Naive thymus-derived CD8-positive, alpha-beta T cell (primary cell): ENCODE data around the gene CATSPERE. TPM values are rescaled to one million over a fixed set of nuclear protein-coding genes. Genes with fewer than 3 reads are reported as not detected.

Experiments
- ATAC-seq, 2 donors: fragments of 150-1000 bp; cut with Tn5 transposase in 1 of 2; sonication (Bioruptor Pico), chemical (Tn5 transposase) in 1 of 2; 1 replicate in 1 of 2; 2 replicates in 1 of 2; pipeline ENCODE4 v1.10.0; 2021; ENCODE audit warnings: mild to moderate bottlenecking in 2 of 2, moderate library complexity in 2 of 2
- POLR2A ChIA-PET: fragments of 350-600 bp; sonication (Branson Sonifier 250); formaldehyde crosslinking; loops from one replicate; lab custom pipeline; 2021; ENCODE audit warnings: antibody characterized with exemption; lab: Charles Lee
- DNase-seq, 10 donors: peaks; one replicate each; pipeline versions ENCODE4 v3.0.0 to v3.0.0-alpha.2; 2020 to 2022
- H3K27ac Mint-ChIP-seq, 10 donors: one replicate each; pipeline ENCODE4 v1.8.0; 2020 to 2022; ENCODE audit warnings: mild to moderate bottlenecking in 10 of 10, mixed read lengths in 10 of 10, moderate library complexity in 4 of 10, inconsistent platforms in 1 of 10
- H3K27me3 Mint-ChIP-seq, 5 donors: one replicate each; pipeline ENCODE4 v1.8.0; 2021 to 2022; ENCODE audit warnings: mixed read lengths in 5 of 5
- H3K36me3 Mint-ChIP-seq, 3 donors: one replicate each; pipeline ENCODE4 v1.8.0; 2020 to 2022; ENCODE audit warnings: mixed read lengths in 3 of 3, mild to moderate bottlenecking in 2 of 3, inconsistent platforms in 1 of 3
- H3K4me1 Mint-ChIP-seq, 4 donors: one replicate each; pipeline ENCODE4 v1.8.0; 2021 to 2022; ENCODE audit warnings: mixed read lengths in 4 of 4
- H3K4me3 Mint-ChIP-seq, 10 donors: one replicate each; pipeline ENCODE4 v1.8.0; 2020 to 2022; ENCODE audit warnings: mild to moderate bottlenecking in 10 of 10, mixed read lengths in 10 of 10, moderate library complexity in 6 of 10, inconsistent platforms in 1 of 10
- H3K9me3 Mint-ChIP-seq, 9 donors: one replicate each; pipeline ENCODE4 v1.8.0; 2020 to 2022; ENCODE audit warnings: mixed read lengths in 9 of 9, mild to moderate bottlenecking in 3 of 9, inconsistent platforms in 1 of 9, moderate library complexity in 1 of 9
- polyA plus RNA-seq, 3 donors: library from polyadenylated mRNA; unstranded; fragments of 300-500 nt; fragmentation: Illumina TruSeq; gene quantifications; one replicate each; pipeline ENCODE4 v1.2.3, GENCODE V29; 2021
- total RNA-seq, 8 experiments: library from RNA in 2 of 8; stranded (reverse) in 2 of 8; gene quantifications; one replicate each; pipeline ENCODE4 v1.2.3 and lab custom pipeline; 2021 to 2026

CATSPERE gene, protein sequence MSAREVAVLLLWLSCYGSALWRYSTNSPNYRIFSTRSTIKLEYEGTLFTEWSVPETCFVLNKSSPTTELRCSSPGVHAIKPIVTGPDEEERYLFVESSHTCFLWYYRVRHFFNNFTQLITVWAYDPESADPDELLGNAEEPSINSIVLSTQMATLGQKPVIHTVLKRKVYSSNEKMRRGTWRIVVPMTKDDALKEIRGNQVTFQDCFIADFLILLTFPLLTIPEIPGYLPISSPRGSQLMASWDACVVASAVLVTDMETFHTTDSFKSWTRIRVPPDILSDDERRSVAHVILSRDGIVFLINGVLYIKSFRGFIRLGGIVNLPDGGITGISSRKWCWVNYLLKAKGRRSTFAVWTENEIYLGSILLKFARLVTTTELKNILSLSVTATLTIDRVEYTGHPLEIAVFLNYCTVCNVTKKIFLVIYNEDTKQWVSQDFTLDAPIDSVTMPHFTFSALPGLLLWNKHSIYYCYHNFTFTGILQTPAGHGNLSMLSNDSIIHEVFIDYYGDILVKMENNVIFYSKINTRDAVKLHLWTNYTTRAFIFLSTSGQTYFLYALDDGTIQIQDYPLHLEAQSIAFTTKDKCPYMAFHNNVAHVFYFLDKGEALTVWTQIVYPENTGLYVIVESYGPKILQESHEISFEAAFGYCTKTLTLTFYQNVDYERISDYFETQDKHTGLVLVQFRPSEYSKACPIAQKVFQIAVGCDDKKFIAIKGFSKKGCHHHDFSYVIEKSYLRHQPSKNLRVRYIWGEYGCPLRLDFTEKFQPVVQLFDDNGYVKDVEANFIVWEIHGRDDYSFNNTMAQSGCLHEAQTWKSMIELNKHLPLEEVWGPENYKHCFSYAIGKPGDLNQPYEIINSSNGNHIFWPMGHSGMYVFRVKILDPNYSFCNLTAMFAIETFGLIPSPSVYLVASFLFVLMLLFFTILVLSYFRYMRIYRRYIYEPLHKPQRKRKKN
- 1 to 10 TPM; 2.4 to 2.7 TPM for total RNA-seq
- polyA plus RNA-seq, result 1 to 10 TPM in 1 of 3 donors, under 1 TPM in 2; 0.22 to 1.2 (median 0.61) TPM
- total RNA-seq (lab: John Stamatoyannopoulos, UW), result 0.71 to 6.3 (median 2.6) reads per million in 6 experiments

DNA sequence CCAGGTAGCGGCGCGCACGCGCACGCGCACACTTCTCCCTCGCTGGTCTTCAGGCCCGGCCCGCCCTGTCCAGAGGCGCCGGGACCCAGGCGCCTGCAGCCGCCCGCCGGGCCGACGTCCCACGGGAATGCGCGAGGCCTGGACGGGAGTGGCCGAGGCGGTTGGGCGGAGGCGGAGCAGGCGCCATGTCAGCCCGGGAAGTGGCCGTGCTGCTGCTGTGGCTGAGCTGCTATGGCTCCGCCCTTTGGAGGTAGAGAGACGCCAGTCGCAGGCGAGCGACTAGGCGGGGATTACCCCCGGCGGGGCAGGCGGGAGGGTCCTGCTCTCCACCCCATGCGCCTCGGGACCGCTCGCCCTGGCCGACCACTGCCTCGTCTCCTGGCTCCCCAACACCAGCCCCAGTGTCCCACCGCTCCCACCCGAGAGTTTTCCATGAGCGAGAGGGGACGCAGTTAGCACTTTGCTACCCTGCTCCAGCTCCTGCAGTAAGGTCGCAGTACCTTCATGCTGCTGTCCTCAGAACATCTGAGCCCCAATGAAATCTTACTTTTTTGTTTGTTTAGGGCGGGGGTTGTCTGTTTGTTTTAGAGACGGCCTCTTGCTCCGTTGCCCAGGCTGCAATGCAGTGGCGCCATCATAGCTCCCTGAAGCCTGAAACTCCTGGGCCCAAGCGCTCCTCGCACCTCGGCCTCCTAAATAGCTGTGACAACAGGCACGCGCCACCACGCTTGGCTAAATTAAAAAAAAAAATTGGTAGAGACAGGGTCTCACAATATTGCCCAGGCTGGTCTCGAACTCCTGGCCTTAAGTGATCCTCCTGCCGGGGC lies at the start of gene CATSPERE:
Gene CATSPERE, plus strand, starts transcription at position 29 of the 827 bp plus-strand sequence. Its CDS starts 157 bp downstream, at position 186.
- DNase-seq (peak; percentile 61 to 86 (median 74)), ATAC-seq (peak; percentile 98 to 99)
- Mint-ChIP-seq H3K27me3 (no peaks in the 10 kb centered on the region), H3K9me3 (peaks cover 0 to 4% (median 0%) of the 10 kb centered on the region in 9 donors), H3K36me3 (peaks cover 0 to 4% (median 2%) of the 10 kb centered on the region in 3 donors), H3K4me3 (peak within 1 kb of the TSS; percentile 72 to 93 (median 88)), H3K27ac (peak within 1 kb of the TSS; percentile 83 to 97 (median 94)), H3K4me1 (peaks cover 5 to 17% (median 15%) of the 10 kb centered on the region in 4 donors)
- POLR2A ChIA-PET, result interaction anchor here (1.0 to 2.4 kb wide), 11 partner anchors 9 to 1206 kb away, joined by 3 to 29 read pairs (median 5); partner anchors contain the start of genes ADSS2, CEP170 and SDCCAG8

DNA sequence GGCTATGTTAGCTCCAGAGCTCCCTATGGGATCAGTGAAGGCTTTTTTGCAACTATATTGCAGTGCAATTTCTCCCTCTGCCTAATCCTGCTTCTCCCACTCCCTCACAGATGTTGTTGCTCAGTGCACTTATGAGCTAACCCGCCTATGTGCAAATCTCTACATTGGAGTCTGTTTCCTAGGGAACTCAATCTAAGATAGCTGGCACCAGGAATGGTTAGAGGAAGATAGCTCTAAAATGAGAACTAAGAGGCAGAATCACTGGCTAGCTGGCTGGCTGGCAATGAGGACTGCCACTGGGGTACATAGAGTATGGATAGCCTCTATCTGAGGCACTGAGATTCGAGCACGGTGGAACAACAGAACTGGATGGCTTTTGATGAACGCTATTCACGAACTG lies 48.9 kb upstream of the CATSPERE start:
- Mint-ChIP-seq H3K27ac (peak overlapping the region in 3 of 10 donors; percentile 22 to 51 (median 45)), H3K4me3 (no peak overlapping the region), H3K9me3 (no peaks in the 10 kb centered on the region), H3K27me3 (no peaks in the 10 kb centered on the region), H3K4me1 (peaks cover 0 to 7% (median 2%) of the 10 kb centered on the region in 4 donors), H3K36me3 (peaks cover 47 to 98% (median 90%) of the 10 kb centered on the region in 3 donors)
- no peak for ATAC-seq
- no peak for DNase-seq
- POLR2A ChIA-PET, result no interaction called here

DNA sequence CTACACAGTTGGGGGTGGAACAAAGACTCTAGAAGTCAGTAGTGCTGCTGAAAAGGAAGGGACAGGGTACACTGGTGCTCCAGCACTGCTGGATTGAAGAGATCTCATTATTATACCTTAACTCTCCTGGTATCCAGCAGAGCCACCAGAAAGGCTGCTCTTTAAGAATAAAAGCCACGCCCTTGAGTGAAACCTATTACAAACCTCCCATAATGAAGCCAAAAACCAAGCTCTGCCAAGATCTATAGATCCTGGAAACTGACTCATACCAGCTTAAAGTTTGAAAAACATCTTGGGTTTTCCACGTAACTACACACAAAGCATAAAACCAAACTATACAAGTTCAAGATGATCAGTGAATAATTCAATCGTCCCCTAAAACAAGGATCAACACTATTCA lies 47.3 kb upstream of the CATSPERE start:
- POLR2A ChIA-PET, result no interaction called here
- ATAC-seq (no peak), DNase-seq (no peak)
- Mint-ChIP-seq H3K4me3 (no peak overlapping the region), H3K27ac (peak overlapping the region in 1 of 10 donors; percentile 69), H3K36me3 (peaks cover 38 to 97% (median 87%) of the 10 kb centered on the region in 3 donors), H3K9me3 (no peaks in the 10 kb centered on the region), H3K27me3 (no peaks in the 10 kb centered on the region), H3K4me1 (peaks cover 0 to 4% (median 2%) of the 10 kb centered on the region in 4 donors)

DNA sequence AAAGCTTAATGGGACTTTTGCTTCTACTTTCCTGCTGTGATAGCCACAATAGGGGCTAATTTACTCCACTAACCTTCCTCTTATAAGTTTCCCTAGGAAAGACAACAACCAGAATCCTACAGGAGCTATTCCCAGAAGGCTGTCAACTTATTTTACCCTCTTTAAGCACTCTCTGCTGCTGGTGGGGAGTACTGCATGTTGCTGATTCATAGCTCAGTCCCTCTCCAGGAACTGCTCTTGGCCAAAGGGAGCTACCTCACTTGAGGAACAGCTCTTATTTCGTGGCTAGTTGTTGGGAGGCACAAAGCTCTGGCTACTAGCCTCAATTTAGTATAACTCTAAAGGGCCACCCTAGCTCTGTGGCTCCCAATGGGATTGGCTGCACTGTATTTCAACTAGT lies 46.5 kb upstream of the CATSPERE start:
- H3K27ac Mint-ChIP-seq, result no peak overlapping the region
- no peaks in the 10 kb centered on the region for H3K9me3 Mint-ChIP-seq
- peaks cover 0 to 4% (median 2%) of the 10 kb centered on the region in 4 donors for H3K4me1 Mint-ChIP-seq
- DNase-seq (no peak), ATAC-seq (no peak)
- H3K36me3 Mint-ChIP-seq, result peaks cover 32 to 97% (median 84%) of the 10 kb centered on the region in 3 donors
- H3K27me3 Mint-ChIP-seq, result no peaks in the 10 kb centered on the region
- H3K4me3 Mint-ChIP-seq, result no peak overlapping the region
- POLR2A ChIA-PET, result no interaction called here

DNA sequence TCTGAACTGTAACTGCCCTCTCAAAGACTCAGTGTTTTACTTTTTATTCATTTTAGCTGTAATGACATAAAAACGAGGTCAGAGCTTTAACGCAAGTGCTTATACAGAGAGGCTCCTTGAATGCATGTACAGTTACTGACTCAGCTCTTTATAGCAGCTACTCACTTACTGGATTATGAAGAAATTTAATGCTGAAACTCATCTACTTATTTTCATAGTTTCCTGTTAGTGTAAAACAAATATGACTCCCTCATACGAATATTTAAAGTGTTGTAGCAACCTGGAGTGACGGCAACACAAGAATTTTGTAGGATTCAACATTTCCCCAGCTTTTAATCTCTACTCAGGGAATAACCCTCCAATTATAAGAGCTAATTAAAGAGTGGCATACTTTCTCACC lies 42.0 kb upstream of the CATSPERE start:
- Mint-ChIP-seq H3K27ac (no peak overlapping the region), H3K27me3 (no peaks in the 10 kb centered on the region), H3K4me1 (peaks cover 0 to 2% (median 0%) of the 10 kb centered on the region in 4 donors), H3K9me3 (no peaks in the 10 kb centered on the region), H3K36me3 (peaks cover 22 to 88% (median 58%) of the 10 kb centered on the region in 3 donors), H3K4me3 (no peak overlapping the region)
- ATAC-seq, result no peak
- no peak for DNase-seq
- POLR2A ChIA-PET, result no interaction called here

DNA sequence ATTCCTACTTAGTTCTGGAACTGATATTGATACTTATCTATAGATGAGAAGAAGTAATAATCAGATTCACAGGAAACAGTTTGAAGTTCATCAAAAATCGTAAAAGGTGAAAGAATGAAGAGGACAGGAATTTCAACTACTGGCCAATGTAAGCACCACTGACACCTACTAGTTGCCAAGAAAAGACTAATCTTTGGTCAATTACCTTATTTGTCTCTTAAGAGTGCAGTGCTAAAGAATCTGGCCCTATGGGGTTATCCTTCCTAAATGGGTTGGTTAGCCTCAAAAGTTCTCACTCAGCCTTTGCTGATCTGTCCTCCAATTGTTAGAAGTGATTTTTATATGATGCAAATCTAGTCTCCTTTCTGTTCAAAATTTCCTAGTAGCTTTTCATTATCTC lies 38.9 kb upstream of the CATSPERE start:
- no peak overlapping the region for H3K4me3 Mint-ChIP-seq
- H3K9me3 Mint-ChIP-seq, result no peaks in the 10 kb centered on the region
- H3K27me3 Mint-ChIP-seq, result no peaks in the 10 kb centered on the region
- ATAC-seq, result no peak
- peaks cover 4 to 74% (median 38%) of the 10 kb centered on the region in 3 donors for H3K36me3 Mint-ChIP-seq
- POLR2A ChIA-PET, result no interaction called here
- no peak overlapping the region for H3K27ac Mint-ChIP-seq
- H3K4me1 Mint-ChIP-seq, result peaks cover 4 to 16% (median 6%) of the 10 kb centered on the region in 4 donors
- no peak for DNase-seq

DNA sequence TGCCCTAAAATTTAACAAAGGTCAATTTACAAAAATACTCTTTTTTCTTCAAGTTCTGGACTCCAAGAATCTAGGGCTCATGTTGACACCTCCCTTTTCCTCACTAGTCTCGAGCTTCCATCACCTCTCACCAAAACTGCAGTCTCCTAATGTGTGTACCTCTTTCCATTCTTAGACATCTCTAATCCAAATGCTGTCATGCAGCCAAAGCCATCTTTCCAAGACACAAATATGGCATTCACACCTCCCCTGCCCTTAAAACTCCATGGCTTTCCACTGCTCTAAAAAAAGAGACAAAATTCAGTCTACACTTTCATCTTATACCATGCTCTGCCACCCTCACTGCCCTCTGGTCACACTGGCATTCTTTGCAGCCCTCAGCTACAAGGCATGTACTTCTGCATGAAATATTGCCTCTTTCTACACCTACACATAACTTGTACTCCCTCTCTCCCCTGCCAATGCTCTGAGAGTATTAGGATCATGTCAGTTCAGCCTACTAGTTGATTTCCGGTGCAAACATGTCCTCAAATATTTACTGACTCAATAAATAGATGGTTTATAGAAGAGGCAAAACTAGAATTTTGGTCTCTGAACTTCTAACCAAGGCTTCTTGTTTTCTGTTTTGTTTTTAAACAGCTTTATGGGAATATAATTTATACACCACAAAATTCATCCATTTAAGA lies 36.3 kb upstream of the CATSPERE start:
- no peaks in the 10 kb centered on the region for H3K9me3 Mint-ChIP-seq
- H3K36me3 Mint-ChIP-seq, result peaks cover 0 to 63% (median 22%) of the 10 kb centered on the region in 3 donors
- H3K27me3 Mint-ChIP-seq, result no peaks in the 10 kb centered on the region
- no peak for DNase-seq
- no peak overlapping the region for H3K4me3 Mint-ChIP-seq
- POLR2A ChIA-PET, result no interaction called here
- peaks cover 6 to 23% (median 15%) of the 10 kb centered on the region in 4 donors for H3K4me1 Mint-ChIP-seq
- ATAC-seq, result no peak
- H3K27ac Mint-ChIP-seq, result peak overlapping the region in 3 of 10 donors; percentile 13 to 48 (median 44)

DNA sequence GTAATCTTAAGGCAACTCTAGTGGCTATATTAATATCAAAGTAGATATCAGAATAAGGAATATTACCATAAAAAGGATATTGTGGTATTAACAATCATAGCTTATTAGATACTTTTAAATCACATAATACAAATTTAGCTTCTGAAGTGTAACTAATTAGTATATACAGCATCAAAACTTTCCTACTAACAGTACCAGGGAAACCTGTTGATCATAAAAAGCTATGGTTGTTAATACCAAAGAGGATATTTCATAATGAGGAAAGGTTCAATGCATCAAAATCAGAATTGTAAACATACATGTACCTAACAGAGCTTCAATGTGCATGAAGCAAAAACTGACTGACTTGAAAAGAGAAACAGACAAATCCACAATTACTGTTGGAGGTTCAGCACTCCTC lies 33.4 kb upstream of the CATSPERE start:
- H3K4me3 Mint-ChIP-seq, result no peak overlapping the region
- no peaks in the 10 kb centered on the region for H3K27me3 Mint-ChIP-seq
- H3K9me3 Mint-ChIP-seq, result no peaks in the 10 kb centered on the region
- DNase-seq, result no peak
- no peak for ATAC-seq
- H3K27ac Mint-ChIP-seq, result no peak overlapping the region
- H3K4me1 Mint-ChIP-seq, result peaks cover 8 to 28% (median 18%) of the 10 kb centered on the region in 4 donors
- POLR2A ChIA-PET, result no interaction called here
- peaks cover 0 to 57% (median 21%) of the 10 kb centered on the region in 3 donors for H3K36me3 Mint-ChIP-seq

DNA sequence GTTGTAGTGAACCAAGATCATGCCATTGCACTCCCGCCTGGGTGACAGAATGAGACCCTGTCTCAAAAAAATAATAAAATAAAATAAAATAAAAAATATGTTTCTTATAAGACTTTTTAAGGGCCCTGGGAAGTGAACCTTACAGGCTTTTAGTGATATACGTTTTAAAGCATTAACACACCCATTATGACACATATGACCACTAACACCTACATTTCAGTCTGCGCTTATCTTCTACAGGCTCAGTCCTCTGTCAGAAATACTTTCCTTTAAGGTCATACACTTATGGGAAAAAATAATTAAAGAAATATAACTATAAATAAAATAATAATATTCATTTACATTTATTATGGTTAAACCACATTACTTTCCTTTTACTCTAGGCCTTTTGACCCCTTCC lies 31.3 kb upstream of the CATSPERE start:
- H3K27me3 Mint-ChIP-seq, result no peaks in the 10 kb centered on the region
- POLR2A ChIA-PET, result no interaction called here
- no peaks in the 10 kb centered on the region for H3K9me3 Mint-ChIP-seq
- no peak overlapping the region for H3K4me3 Mint-ChIP-seq
- no peak for ATAC-seq
- peaks cover 9 to 24% (median 18%) of the 10 kb centered on the region in 4 donors for H3K4me1 Mint-ChIP-seq
- H3K36me3 Mint-ChIP-seq, result peaks cover 0 to 52% (median 11%) of the 10 kb centered on the region in 3 donors
- no peak for DNase-seq
- no peak overlapping the region for H3K27ac Mint-ChIP-seq

DNA sequence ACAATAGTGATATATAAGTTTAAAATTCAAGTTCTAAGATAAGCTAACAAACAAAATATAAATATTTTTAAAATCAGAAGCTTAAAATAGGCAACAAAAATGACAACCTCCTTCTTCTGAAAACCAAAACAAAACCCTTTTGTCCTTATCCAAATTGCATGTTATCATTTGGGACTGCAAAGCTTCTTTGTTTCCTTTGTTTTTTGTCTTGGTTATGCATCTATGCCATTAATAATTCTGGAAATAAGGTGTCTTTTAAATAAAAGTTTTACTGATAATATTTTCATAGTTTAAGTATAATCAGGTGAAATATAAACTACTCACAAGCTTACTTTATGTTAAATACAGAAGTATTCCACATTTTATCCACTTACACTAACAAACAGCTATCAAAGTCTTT lies 29.9 kb upstream of the CATSPERE start:
- DNase-seq, result no peak
- H3K4me3 Mint-ChIP-seq, result no peak overlapping the region
- H3K27ac Mint-ChIP-seq, result no peak overlapping the region
- H3K9me3 Mint-ChIP-seq, result no peaks in the 10 kb centered on the region
- H3K4me1 Mint-ChIP-seq, result peaks cover 10 to 27% (median 21%) of the 10 kb centered on the region in 4 donors
- H3K36me3 Mint-ChIP-seq, result peaks cover 0 to 53% (median 17%) of the 10 kb centered on the region in 3 donors
- no peak for ATAC-seq
- no peaks in the 10 kb centered on the region for H3K27me3 Mint-ChIP-seq
- POLR2A ChIA-PET, result interaction anchor here (1.5 kb wide), 1 partner anchor 31 kb away, joined by 4 read pairs; no protein-coding TSS in a partner anchor

DNA sequence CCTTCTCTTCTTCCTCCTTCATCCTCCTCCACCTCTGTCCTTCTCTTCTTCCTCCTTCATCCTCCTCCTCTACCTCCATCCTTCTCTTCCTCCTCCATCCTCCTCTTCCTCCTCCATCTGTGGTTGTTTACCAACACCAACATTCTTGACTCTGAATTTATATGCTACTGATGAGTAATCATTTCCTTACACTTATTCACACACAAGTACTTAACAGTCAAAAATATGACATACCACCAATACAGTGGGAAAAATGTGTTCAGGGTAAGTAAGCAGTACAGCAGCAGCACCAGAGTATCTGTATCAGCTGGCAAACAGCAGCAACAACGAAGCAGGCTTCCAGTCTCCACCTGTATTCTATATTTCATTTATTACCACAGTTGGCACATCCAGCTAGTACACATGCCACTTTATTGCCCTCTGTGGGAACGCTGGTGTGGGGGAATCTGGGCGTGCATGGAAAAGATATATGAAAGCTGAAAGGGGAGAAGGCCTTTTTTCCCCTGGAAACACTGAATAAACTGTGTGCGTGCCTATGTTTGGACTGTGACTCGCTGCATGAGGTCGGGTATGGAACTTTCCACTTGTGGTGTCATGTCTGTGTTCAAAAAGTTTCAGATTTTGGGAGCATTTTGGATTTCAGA lies 25.4 kb upstream of the CATSPERE start:
- DNase-seq, result no peak
- no peak overlapping the region for H3K4me3 Mint-ChIP-seq
- H3K36me3 Mint-ChIP-seq, result peaks cover 0 to 63% (median 13%) of the 10 kb centered on the region in 3 donors
- H3K9me3 Mint-ChIP-seq, result no peaks in the 10 kb centered on the region
- H3K27me3 Mint-ChIP-seq, result no peaks in the 10 kb centered on the region
- POLR2A ChIA-PET, result no interaction called here
- peak overlapping the region in 5 of 10 donors; percentile 15 to 79 (median 39) for H3K27ac Mint-ChIP-seq
- peaks cover 6 to 37% (median 33%) of the 10 kb centered on the region in 4 donors for H3K4me1 Mint-ChIP-seq
- no peak for ATAC-seq
